KMS-11 (cell line): Measurements from ENCODE around the gene ATPAF1.
A peak's percentile ranks its signal among the peaks of the same experiment; 100 is the strongest.

ENCODE experiments used
- H2AFZ ChIP-seq: fragments of 200-600 bp; sonication (generic); 2 replicates; pipeline ENCODE4 v1.6.1; 2016; ENCODE audit warnings: antibody characterized with exemption, mixed run types, low read depth
- H3K27ac ChIP-seq: fragments of 200-600 bp; sonication (generic); 2 replicates; pipeline ENCODE4 v1.6.1; 2016; ENCODE audit warnings: mild to moderate bottlenecking, mixed run types
- H3K27me3 ChIP-seq: fragments of 200-600 bp; sonication (generic); 2 replicates; pipeline ENCODE4 v1.6.1; 2017; ENCODE audit warnings: mild to moderate bottlenecking, low read depth, mixed run types, moderate library complexity; ENCODE audit not compliant: insufficient read depth
- H3K36me3 ChIP-seq: fragments of 200-600 bp; sonication (generic); 2 replicates; pipeline ENCODE4 v1.6.1; 2017; ENCODE audit warnings: mild to moderate bottlenecking, mixed run types; ENCODE audit not compliant: insufficient read depth
- H3K4me1 ChIP-seq: fragments of 200-600 bp; sonication (generic); 2 replicates; pipeline ENCODE4 v1.6.1; 2016; ENCODE audit warnings: mild to moderate bottlenecking, low read depth, mixed run types; ENCODE audit not compliant: poor library complexity, severe bottlenecking
- H3K4me2 ChIP-seq: fragments of 200-600 bp; sonication (generic); 2 replicates; pipeline ENCODE4 v1.7.0; 2016; ENCODE audit warnings: mild to moderate bottlenecking, mixed run types
- H3K4me3 ChIP-seq: fragments of 200-600 bp; sonication (generic); IDR thresholded peaks from 2 replicates; pipeline ENCODE4 v1.6.1; 2017; ENCODE audit warnings: low read depth, low read length, mixed read lengths; ENCODE audit not compliant: insufficient read depth
- H3K79me2 ChIP-seq: fragments of 200-600 bp; sonication (generic); 2 replicates; pipeline ENCODE4 v1.6.1; 2016; ENCODE audit warnings: low read depth, mixed run types; ENCODE audit not compliant: insufficient read depth
- H3K9ac ChIP-seq: fragments of 200-600 bp; sonication (generic); 2 replicates; pipeline ENCODE4 v1.6.1; 2016; ENCODE audit warnings: mild to moderate bottlenecking, mixed run types
- H4K20me1 ChIP-seq: fragments of 200-600 bp; sonication (generic); 2 replicates; pipeline ENCODE4 v1.6.1; 2016; ENCODE audit warnings: mild to moderate bottlenecking, mixed run types; ENCODE audit not compliant: insufficient read depth
- TF ChIP-seq, protein P1 (sequence below): fragments of 200-600 bp; sonication (generic); conservative IDR thresholded peaks from 2 replicates; pipeline ENCODE4 v1.6.1; 2017; ENCODE audit warnings: low read depth, mild to moderate bottlenecking, antibody characterized with exemption, low read length, moderate library complexity, mixed read lengths

Gene ATPAF1

GRCh38 chr1:46692811-46693770 lies 24.9 kb upstream of the ATPAF1 start:
- H3K36me3 ChIP-seq = peaks cover 6% of the 10 kb centered on the region; the same call in 1 of the 2 replicates
- TF ChIP-seq, protein P1, sequence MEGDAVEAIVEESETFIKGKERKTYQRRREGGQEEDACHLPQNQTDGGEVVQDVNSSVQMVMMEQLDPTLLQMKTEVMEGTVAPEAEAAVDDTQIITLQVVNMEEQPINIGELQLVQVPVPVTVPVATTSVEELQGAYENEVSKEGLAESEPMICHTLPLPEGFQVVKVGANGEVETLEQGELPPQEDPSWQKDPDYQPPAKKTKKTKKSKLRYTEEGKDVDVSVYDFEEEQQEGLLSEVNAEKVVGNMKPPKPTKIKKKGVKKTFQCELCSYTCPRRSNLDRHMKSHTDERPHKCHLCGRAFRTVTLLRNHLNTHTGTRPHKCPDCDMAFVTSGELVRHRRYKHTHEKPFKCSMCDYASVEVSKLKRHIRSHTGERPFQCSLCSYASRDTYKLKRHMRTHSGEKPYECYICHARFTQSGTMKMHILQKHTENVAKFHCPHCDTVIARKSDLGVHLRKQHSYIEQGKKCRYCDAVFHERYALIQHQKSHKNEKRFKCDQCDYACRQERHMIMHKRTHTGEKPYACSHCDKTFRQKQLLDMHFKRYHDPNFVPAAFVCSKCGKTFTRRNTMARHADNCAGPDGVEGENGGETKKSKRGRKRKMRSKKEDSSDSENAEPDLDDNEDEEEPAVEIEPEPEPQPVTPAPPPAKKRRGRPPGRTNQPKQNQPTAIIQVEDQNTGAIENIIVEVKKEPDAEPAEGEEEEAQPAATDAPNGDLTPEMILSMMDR = no peak
- no peak overlapping the region for H3K4me3 ChIP-seq
- no peak overlapping the region for H3K9ac ChIP-seq
- H4K20me1 ChIP-seq = no peaks in the 10 kb centered on the region
- H3K27ac ChIP-seq = peak overlapping the region; percentile 15; the same call in 1 of the 2 replicates
- H2AFZ ChIP-seq = no peak overlapping the region
- peaks cover 6% of the 10 kb centered on the region; the same call in 1 of the 2 replicates for H3K79me2 ChIP-seq
- peak overlapping the region; percentile 52; the same call in 1 of the 2 replicates for H3K4me2 ChIP-seq
- no peaks in the 10 kb centered on the region for H3K27me3 ChIP-seq
- peaks cover 56% of the 10 kb centered on the region for H3K4me1 ChIP-seq

DNA sequence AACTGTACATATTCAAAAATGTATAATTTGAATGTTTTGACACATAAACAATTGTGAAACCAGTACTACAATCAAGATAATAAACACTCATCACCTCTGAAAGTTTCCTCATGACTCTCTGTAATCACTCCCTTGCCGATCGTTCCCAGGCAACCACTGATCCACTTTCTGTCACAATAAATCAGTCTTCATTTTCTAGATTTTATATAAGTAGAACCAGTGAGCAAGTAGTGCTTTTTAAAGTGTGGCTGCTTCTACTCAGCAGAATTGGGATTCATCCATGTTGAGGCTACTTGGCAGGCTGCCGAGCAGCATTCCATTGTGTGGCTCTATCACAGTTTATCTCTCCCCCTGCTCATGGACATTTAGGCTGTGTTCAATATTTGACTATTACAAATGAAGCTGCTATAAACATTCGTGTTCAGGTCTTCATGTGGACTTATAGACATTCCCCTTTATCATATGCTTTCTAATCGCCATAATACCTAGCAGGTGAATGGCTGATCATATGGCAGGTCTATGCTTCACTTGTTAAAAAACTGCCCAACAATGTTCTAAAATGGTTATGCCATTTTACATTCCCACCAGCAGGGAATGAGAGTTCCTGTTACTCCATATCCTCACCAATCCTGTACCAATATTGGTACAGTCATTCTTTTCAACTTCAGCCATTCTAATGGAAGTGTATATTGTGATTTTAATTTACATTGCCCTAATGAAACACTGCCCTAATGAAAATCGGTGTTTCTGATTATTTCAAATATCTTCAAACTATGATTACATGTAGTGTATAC lies 24.0 kb upstream of the ATPAF1 start:
- Histone ChIP-seq H3K4me3 (no peak overlapping the region), H3K9ac (no peak overlapping the region), H3K4me1 (peaks cover 65% of the 10 kb centered on the region), H2AFZ (no peak overlapping the region), H3K27me3 (no peaks in the 10 kb centered on the region), H3K79me2 (peaks cover 2% of the 10 kb centered on the region; the same call in 1 of the 2 replicates), H3K27ac (peak overlapping the region; percentile 15; the same call in 1 of the 2 replicates), H3K4me2 (peak overlapping the region; percentile 52; the same call in 1 of the 2 replicates), H4K20me1 (no peaks in the 10 kb centered on the region), H3K36me3 (peaks cover 6% of the 10 kb centered on the region; the same call in 1 of the 2 replicates)
- TF ChIP-seq, protein P1 = no peak

DNA sequence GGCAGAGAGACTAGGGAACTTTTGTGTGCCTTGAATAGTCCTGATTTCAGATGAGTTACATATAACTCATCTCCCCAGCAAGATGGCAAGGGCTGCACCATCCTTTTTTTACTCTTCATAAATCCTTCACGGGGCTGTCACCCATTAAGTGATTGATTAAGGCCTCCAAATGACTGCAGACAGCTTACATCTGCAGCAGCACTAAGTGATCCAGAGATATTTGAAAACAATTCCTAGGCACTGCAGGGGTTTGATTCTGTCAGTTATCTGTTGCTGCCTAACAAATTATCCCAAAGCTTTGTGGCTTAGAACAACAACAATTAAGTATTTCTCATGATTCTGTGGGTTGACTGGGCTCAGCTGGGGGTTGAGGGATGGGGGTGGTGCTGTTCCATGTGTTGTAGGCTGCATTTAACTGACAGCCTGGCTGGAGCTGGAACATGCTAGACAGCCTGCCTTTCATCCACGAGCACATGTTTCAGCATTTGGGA lies 22.8 kb upstream of the ATPAF1 start:
- Histone ChIP-seq H3K36me3 (peaks cover 6% of the 10 kb centered on the region; the same call in 1 of the 2 replicates), H3K27me3 (no peaks in the 10 kb centered on the region), H3K4me2 (peak overlapping the region; percentile 52), H3K27ac (peak overlapping the region; percentile 84), H3K4me1 (peaks cover 77% of the 10 kb centered on the region), H2AFZ (no peak overlapping the region), H3K4me3 (no peak overlapping the region), H4K20me1 (no peaks in the 10 kb centered on the region), H3K9ac (no peak overlapping the region), H3K79me2 (no peaks in the 10 kb centered on the region)
- TF ChIP-seq, protein P1 = no peak

DNA sequence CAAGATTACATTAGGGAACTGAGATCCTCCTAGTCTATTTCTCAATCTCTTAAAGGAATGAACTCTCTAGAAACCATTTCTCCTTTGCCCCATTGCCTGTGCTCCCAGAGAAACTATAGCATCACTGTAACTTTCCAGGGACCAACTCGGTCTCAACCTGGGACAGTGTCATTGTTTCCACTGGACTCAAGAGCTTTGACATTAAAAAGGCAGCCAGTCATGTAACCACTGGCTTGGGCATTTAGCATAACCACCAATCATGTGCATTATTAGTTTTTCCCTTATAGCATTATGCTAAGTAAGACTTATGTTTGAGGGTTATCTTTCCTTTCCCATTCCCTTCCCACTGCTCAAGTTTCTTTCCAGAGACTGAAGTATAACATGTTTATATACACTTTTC lies 21.7 kb upstream of the ATPAF1 start:
- Histone ChIP-seq H2AFZ (no peak overlapping the region), H3K4me2 (peak overlapping the region; percentile 52), H3K79me2 (no peaks in the 10 kb centered on the region), H3K9ac (peak overlapping the region; percentile 12; the same call in 1 of the 2 replicates), H3K27ac (peak overlapping the region; percentile 84), H3K4me3 (no peak overlapping the region), H3K36me3 (no peaks in the 10 kb centered on the region; the same call in 1 of the 2 replicates), H3K27me3 (no peaks in the 10 kb centered on the region), H3K4me1 (peaks cover 88% of the 10 kb centered on the region), H4K20me1 (no peaks in the 10 kb centered on the region)
- TF ChIP-seq, protein P1 = no peak
